Measurements from ENCODE around the gene USP30. TPM values are rescaled to one million over a fixed set of nuclear protein-coding genes. Genes with fewer than 3 reads are reported as not detected.
"Not testable (repeated sequence)": the region's sequence is repeated elsewhere in the genome, so short reads cannot be mapped to it uniquely, and the experiment has no call there.

The USP30 gene
- total RNA-seq, 1 donor from 2014 or later = 18.9 TPM

DNA sequence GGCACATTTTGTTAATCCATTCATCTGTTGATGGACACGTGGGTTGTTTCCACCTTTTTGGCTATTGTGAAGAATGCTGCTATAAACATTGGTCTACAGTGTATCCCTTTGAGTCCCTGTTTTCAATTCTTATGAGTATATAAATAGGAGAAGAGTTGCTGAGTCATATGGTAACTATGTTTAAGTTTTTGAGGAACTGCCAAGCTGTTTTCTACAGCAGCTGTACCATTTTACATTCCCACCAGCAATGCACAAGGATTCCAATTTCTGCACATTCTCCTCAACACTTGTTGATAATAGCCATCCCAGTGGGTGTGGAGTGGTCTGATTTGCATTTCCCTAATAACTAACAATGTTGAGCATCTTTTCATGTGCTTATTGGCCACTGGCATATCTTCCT is 24.6 kb upstream of the USP30 start:
- H3K27me3 Mint-ChIP-seq = peaks cover 27% of the 10 kb centered on the region
- no peak overlapping the region for H3K27ac Mint-ChIP-seq

DNA sequence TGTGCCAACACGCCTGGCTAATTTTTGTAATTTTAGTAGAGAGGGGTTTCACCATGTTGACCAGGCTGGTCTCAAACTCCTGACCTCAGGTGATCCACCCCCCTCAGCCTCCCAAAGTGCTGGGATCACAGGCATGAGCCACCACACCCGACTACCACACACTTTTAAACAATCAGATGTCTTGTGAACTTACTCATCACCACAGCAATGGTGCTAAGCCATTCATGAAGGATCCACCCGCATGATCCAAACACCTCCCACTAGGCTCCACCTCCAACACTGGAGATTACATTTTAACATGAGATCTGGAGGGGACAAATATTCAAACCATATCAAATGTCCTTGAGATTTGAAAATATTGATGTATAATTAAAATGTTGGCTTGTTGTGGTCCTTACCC is 23.8 kb upstream of the USP30 start:
- not testable (repeated sequence) for H3K9me3 Mint-ChIP-seq; H3K36me3 Mint-ChIP-seq; H3K27ac Mint-ChIP-seq; DNase-seq (ENCODE audit: extremely low spot score, unreplicated experiment); H3K4me3 Mint-ChIP-seq; H3K4me1 Mint-ChIP-seq (ENCODE audit: unreplicated experiment)
- peaks cover 27% of the 10 kb centered on the region for H3K27me3 Mint-ChIP-seq

More for the DNA sequence above, 24.6 kb upstream of the USP30 start:
- TF ChIP-seq, protein P1, sequence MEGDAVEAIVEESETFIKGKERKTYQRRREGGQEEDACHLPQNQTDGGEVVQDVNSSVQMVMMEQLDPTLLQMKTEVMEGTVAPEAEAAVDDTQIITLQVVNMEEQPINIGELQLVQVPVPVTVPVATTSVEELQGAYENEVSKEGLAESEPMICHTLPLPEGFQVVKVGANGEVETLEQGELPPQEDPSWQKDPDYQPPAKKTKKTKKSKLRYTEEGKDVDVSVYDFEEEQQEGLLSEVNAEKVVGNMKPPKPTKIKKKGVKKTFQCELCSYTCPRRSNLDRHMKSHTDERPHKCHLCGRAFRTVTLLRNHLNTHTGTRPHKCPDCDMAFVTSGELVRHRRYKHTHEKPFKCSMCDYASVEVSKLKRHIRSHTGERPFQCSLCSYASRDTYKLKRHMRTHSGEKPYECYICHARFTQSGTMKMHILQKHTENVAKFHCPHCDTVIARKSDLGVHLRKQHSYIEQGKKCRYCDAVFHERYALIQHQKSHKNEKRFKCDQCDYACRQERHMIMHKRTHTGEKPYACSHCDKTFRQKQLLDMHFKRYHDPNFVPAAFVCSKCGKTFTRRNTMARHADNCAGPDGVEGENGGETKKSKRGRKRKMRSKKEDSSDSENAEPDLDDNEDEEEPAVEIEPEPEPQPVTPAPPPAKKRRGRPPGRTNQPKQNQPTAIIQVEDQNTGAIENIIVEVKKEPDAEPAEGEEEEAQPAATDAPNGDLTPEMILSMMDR (conservative IDR thresholded peaks at IDR 0.05) = no peak
- no peak overlapping the region for H3K4me3 Mint-ChIP-seq
- H3K9me3 Mint-ChIP-seq = no peaks in the 10 kb centered on the region
- no peaks in the 10 kb centered on the region for H3K36me3 Mint-ChIP-seq
- H3K4me1 Mint-ChIP-seq (ENCODE audit: unreplicated experiment) = no peaks in the 10 kb centered on the region
- DNase-seq (ENCODE audit: extremely low spot score, unreplicated experiment) = no peak

DNA sequence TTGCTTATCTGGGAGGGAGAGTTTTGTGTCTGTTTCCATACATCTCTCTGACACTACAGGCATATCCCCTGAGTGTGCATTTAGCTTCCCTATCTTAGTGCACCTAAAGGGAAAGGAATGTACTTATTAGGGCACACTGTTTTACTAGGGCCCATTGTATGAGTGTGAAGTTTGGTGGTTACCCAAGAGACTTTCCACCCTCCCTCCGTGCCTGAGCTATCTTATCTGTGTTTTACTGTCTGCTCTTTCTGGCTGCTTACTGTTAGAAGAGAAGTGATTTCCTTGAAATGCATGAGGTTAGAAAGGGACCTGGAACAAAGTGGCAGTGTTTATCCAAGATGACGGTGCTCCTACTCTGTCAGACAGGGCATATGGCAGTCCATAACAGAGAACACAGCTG is 23.0 kb upstream of the USP30 start:
- Mint-ChIP-seq H3K4me1 (ENCODE audit: unreplicated experiment) (no peaks in the 10 kb centered on the region), H3K36me3 (no peaks in the 10 kb centered on the region), H3K27ac (no peak overlapping the region), H3K9me3 (no peaks in the 10 kb centered on the region), H3K4me3 (no peak overlapping the region), H3K27me3 (peaks cover 27% of the 10 kb centered on the region)
- no peak for DNase-seq (ENCODE audit: extremely low spot score, unreplicated experiment)
- TF ChIP-seq, protein P1 (conservative IDR thresholded peaks at IDR 0.05) = no peak

DNA sequence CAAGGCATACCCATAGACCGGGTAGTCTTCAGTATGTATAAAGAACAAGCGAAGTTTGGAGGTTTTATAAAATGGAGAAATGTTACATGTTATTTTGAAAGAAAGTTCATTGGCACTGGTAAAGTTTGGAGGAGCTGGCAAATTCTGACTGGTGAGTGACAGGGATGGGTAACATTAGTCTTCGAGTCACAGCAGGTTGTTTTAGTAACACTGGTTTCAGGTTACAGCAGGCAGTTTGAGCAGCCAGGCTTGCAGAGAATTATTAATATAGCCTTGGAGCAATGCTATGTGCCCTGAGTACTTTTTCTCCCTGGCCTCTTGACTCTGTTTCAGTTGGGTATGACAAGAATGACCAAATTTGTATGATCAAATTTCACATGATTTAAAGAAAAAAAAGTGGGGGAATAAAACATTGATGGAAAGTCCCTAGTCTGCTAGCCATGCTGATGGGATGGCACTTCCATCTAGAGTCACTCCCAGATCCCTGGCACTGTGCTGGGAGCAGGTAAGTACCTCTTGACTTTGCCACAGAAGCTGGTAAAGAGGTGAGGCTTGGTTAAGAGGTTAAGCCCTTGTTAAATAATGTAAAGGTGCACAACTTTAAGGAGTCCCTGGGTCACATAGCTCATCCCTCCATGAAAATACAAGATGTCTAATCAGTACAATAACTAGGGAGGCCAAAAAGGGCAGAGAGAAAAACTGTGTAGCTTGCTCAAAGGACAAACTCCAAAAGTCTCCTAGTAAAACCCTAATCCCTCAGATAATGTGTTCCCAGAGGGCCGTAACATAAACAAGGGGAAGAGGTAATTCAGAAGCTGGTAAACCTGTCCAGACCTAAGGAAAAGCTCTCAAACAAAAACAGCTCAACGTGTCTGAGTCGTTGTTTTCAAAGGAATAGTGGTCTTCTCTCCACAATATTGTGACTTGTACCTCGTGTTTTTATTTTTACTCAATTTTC is 18.9 kb upstream of the USP30 start:
- Mint-ChIP-seq H3K27ac (no peak overlapping the region), H3K36me3 (no peaks in the 10 kb centered on the region), H3K27me3 (peaks cover 21% of the 10 kb centered on the region), H3K4me1 (ENCODE audit: unreplicated experiment) (no peaks in the 10 kb centered on the region), H3K9me3 (no peaks in the 10 kb centered on the region), H3K4me3 (no peak overlapping the region)
- DNase-seq (ENCODE audit: extremely low spot score, unreplicated experiment) = no peak
- TF ChIP-seq, protein P1 (conservative IDR thresholded peaks at IDR 0.05) = no peak

DNA sequence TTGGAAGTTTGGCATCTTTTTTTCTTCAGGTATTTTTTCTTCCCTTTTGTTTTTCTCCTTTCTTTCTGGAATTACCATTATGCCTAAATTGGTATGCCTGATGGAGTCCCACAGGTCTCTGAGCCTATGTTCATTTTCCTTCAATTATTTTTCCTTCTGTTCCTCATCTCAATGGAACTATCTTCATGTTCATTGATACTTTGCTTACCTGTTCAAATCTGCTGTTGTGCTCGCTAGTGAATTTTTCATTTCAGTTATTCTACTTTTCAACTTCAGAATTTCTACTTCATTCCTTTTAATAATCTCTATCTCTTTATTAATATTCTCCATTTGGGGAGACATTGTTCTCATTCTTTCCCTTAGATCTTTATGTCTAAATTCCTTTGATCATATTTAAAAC is 15.4 kb upstream of the USP30 start:
- no peak overlapping the region for H3K4me3 Mint-ChIP-seq
- H3K4me1 Mint-ChIP-seq (ENCODE audit: unreplicated experiment) = no peaks in the 10 kb centered on the region
- TF ChIP-seq, protein P1 (conservative IDR thresholded peaks at IDR 0.05) = no peak
- H3K27me3 Mint-ChIP-seq = peaks cover 7% of the 10 kb centered on the region
- no peak for DNase-seq (ENCODE audit: extremely low spot score, unreplicated experiment)
- H3K36me3 Mint-ChIP-seq = no peaks in the 10 kb centered on the region
- no peaks in the 10 kb centered on the region for H3K9me3 Mint-ChIP-seq
- no peak overlapping the region for H3K27ac Mint-ChIP-seq

DNA sequence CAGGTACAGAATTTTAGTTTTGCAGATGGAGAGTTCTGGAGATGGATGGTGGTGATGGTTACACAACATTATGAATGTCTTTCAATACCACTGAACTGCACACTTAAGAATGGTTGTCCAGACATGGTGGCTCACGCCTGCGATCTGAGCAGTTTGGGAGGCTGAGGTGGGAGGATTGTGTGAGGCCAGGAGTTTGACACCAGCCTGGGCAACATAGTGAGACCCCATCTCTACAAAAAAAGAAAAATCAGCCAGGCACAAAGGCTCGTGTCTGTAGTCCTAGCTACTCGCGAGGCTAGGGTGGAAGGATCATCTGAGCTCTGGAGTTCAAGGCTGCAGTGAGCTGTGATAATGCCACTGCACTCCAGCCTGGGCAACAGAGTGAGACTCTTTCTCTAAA is 8.1 kb upstream of the USP30 start:
- Mint-ChIP-seq H3K36me3 (no peaks in the 10 kb centered on the region), H3K4me1 (ENCODE audit: unreplicated experiment) (no peaks in the 10 kb centered on the region), H3K27me3 (peaks cover 30% of the 10 kb centered on the region), H3K9me3 (no peaks in the 10 kb centered on the region), H3K27ac (no peak overlapping the region), H3K4me3 (no peak overlapping the region)
- TF ChIP-seq, protein P1 (conservative IDR thresholded peaks at IDR 0.05) = no peak
- DNase-seq (ENCODE audit: extremely low spot score, unreplicated experiment) = no peak

All from type B pancreatic cell (in vitro differentiated cells).